GM12891 (cell line): ENCODE data around the gene ATXN1.

Experiments used
- POLR2A ChIP-seq: IDR thresholded peaks from 2 replicates; pipeline ENCODE4 v1.6.1; 2011; ENCODE audit warnings: low read depth, low read length, control low read depth
- POLR2AphosphoS5 ChIP-seq: IDR thresholded peaks from 2 replicates; pipeline ENCODE4 v1.6.1; 2011; ENCODE audit warnings: low read depth, low read length, control low read depth

GRCh38 chr6:16477367-16478149 is 283.7 kb downstream of the ATXN1 start:
- TF ChIP-seq POLR2AphosphoS5 (no peak), POLR2A (no peak)
